Prostate gland (tissue), 2 donors: ENCODE results near the gene TREM2. TPM values are rescaled to one million over a fixed set of nuclear protein-coding genes. Genes with fewer than 3 reads are reported as not detected.

Experiments used
- DNase-seq: peaks from one replicate; pipeline ENCODE4 v3.0.0-alpha.2; 2019; ENCODE audit warnings: low spot score
- H3K27ac ChIP-seq, 2 donors: fragments of 200-600 bp; sonication (generic); 2 replicates each; pipeline ENCODE4 v1.5.1; 2017 to 2019
- H3K27me3 ChIP-seq: fragments of 200-600 bp; sonication (generic); replicated peaks from 2 replicates; pipeline ENCODE4 v1.5.1; 2019; ENCODE audit not compliant: insufficient read depth
- H3K36me3 ChIP-seq, 2 donors: fragments of 200-600 bp; sonication (generic); 1 replicate in 1 of 2; 2 replicates in 1 of 2; pipeline versions ENCODE4 v1.5.1 to v1.8.1; 2017 to 2019
- H3K4me1 ChIP-seq: fragments of 200-600 bp; sonication (generic); replicated peaks from 2 replicates; pipeline ENCODE4 v1.5.1; 2019
- H3K4me3 ChIP-seq, 2 donors: fragments of 200-600 bp; sonication (generic); 2 replicates each; pipeline ENCODE4 v1.5.1; 2017 to 2019
- H3K9me3 ChIP-seq: fragments of 200-600 bp; sonication (generic); 2 replicates; pipeline ENCODE4 v1.5.1; 2017
- CTCF ChIP-seq, 4 experiments: fragments of 200-600 bp in 2 of 4; fragments of 450-650 bp in 2 of 4; sonication (generic) in 2 of 4; IDR thresholded peaks; 1 replicate in 3 of 4; 2 replicates in 1 of 4; pipeline ENCODE4 v1.5.1; 2016 to 2019; ENCODE audit warnings: antibody characterized with exemption in 4 of 4, mild to moderate bottlenecking in 2 of 4, moderate library complexity in 2 of 4
- POLR2A ChIP-seq: fragments of 450-650 bp; IDR thresholded peaks from one replicate; pipeline ENCODE4 v1.6.1; 2016; ENCODE audit warnings: antibody characterized with exemption, mild to moderate bottlenecking
- POLR2AphosphoS5 ChIP-seq: sonication (generic); formaldehyde crosslinking; IDR thresholded peaks from one replicate; pipeline ENCODE4 v1.6.1; 2017; ENCODE audit warnings: antibody characterized with exemption
- WGBS: methylation state at CpG from one replicate; pipeline ENCODE4 v1.1.5; 2018; 5-methylcytosine and 5-hydroxymethylcytosine counted together
- intact Hi-C: fragments of 100-400 bp; cut with DNase I; formaldehyde crosslinking; loops from one replicate; pipeline ENCODE4 v1.14.2; 2022
- total RNA-seq, 2 donors: library from RNA; depleted of rRNA; stranded (reverse); fragments of >200 nt; gene quantifications; one replicate each; pipeline ENCODE4 v1.1.0, GENCODE V29; 2016

Gene TREM2
- total RNA-seq, 2 donors from 2014 or later, result 6.8 to 8.1 TPM

- no peak for DNase-seq
- H3K27ac ChIP-seq, result no peak overlapping the region
- no peaks in the 10 kb centered on the region for H3K9me3 ChIP-seq
- intact Hi-C loops, result no loop called here
- 81% methylated on average over 3 of the region's 3 CpGs for WGBS
- TF ChIP-seq CTCF (IDR thresholded peaks at IDR 0.05) (no peak), POLR2A (no peak), POLR2AphosphoS5 (no peak)
- H3K4me3 ChIP-seq, result no peak overlapping the region
- H3K27me3 ChIP-seq, result no peaks in the 10 kb centered on the region
- no peaks in the 10 kb centered on the region for H3K36me3 ChIP-seq
- no peaks in the 10 kb centered on the region for H3K4me1 ChIP-seq
Measured at GRCh38 chr6:41177287-41177686, 14.4 kb upstream of the TREM2 start.

GRCh38 chr6:41176189-41176588, 13.3 kb upstream of the TREM2 start:
- no peaks in the 10 kb centered on the region for H3K4me1 ChIP-seq
- H3K9me3 ChIP-seq, result no peaks in the 10 kb centered on the region
- intact Hi-C loops, result no loop called here
- no peak for DNase-seq
- no peaks in the 10 kb centered on the region for H3K36me3 ChIP-seq
- H3K27ac ChIP-seq, result no peak overlapping the region
- H3K27me3 ChIP-seq, result no peaks in the 10 kb centered on the region
- 82% methylated on average over 12 of the region's 12 CpGs for WGBS
- H3K4me3 ChIP-seq, result no peak overlapping the region
- TF ChIP-seq CTCF (IDR thresholded peaks at IDR 0.05), result no peak
- no peak for TF ChIP-seq POLR2AphosphoS5
- no peak for TF ChIP-seq POLR2A

- no peaks in the 10 kb centered on the region for H3K4me1 ChIP-seq
- DNase-seq, result no peak
- H3K27ac ChIP-seq, result no peak overlapping the region
- no peak overlapping the region for H3K4me3 ChIP-seq
- WGBS, result 86% methylated on average over 1 of the region's 1 CpG
- no peaks in the 10 kb centered on the region for H3K36me3 ChIP-seq
- no peaks in the 10 kb centered on the region for H3K9me3 ChIP-seq
- no peaks in the 10 kb centered on the region for H3K27me3 ChIP-seq
- intact Hi-C loops, result no loop called here
- TF ChIP-seq CTCF (IDR thresholded peaks at IDR 0.05) (no peak), POLR2A (no peak), POLR2AphosphoS5 (no peak)
Measured at GRCh38 chr6:41175084-41175483, 12.2 kb upstream of the TREM2 start.

GRCh38 chr6:41174610-41175009, 11.7 kb upstream of the TREM2 start:
- no peaks in the 10 kb centered on the region for H3K27me3 ChIP-seq
- no peaks in the 10 kb centered on the region for H3K36me3 ChIP-seq
- H3K4me1 ChIP-seq, result no peaks in the 10 kb centered on the region
- no peak overlapping the region for H3K4me3 ChIP-seq
- intact Hi-C loops, result no loop called here
- no peak overlapping the region for H3K27ac ChIP-seq
- WGBS, result 62% methylated on average over 2 of the region's 2 CpGs
- no peaks in the 10 kb centered on the region for H3K9me3 ChIP-seq
- no peak for TF ChIP-seq POLR2AphosphoS5
- TF ChIP-seq POLR2A, result no peak
- no peak for TF ChIP-seq CTCF (IDR thresholded peaks at IDR 0.05)
- DNase-seq, result no peak

- H3K27ac ChIP-seq, result no peak overlapping the region
- no peaks in the 10 kb centered on the region for H3K27me3 ChIP-seq
- DNase-seq, result no peak
- H3K4me1 ChIP-seq, result no peaks in the 10 kb centered on the region
- intact Hi-C loops, result no loop called here
- H3K4me3 ChIP-seq, result no peak overlapping the region
- TF ChIP-seq POLR2A (no peak), CTCF (IDR thresholded peaks at IDR 0.05) (no peak), POLR2AphosphoS5 (no peak)
- no peaks in the 10 kb centered on the region for H3K9me3 ChIP-seq
- no peaks in the 10 kb centered on the region for H3K36me3 ChIP-seq
- WGBS, result 44% methylated on average over 3 of the region's 3 CpGs
Measured at GRCh38 chr6:41171908-41172307, 9.0 kb upstream of the TREM2 start.
